Upper lobe of left lung (tissue), 4 donors: ENCODE measurements around the gene MT1E.

ENCODE experiments used
- POLR2A ChIP-seq, 4 donors: fragments of 450-650 bp; IDR thresholded peaks; one replicate each; pipeline ENCODE4 v1.5.1; 2016 to 2017; ENCODE audit warnings: antibody characterized with exemption in 4 of 4, mild to moderate bottlenecking in 2 of 4
- POLR2AphosphoS5 ChIP-seq, 2 donors: sonication (generic); formaldehyde crosslinking; IDR thresholded peaks; one replicate each; pipeline ENCODE4 v1.5.1; 2017; ENCODE audit warnings: antibody characterized with exemption in 2 of 2
- TF ChIP-seq, protein P1 (sequence below), 6 experiments: fragments of 450-650 bp in 4 of 6; fragments of 200-600 bp in 2 of 6; sonication (generic) in 2 of 6; IDR thresholded peaks; one replicate each; pipeline ENCODE4 v1.5.1; 2016 to 2019; ENCODE audit warnings: antibody characterized with exemption in 6 of 6

DNA sequence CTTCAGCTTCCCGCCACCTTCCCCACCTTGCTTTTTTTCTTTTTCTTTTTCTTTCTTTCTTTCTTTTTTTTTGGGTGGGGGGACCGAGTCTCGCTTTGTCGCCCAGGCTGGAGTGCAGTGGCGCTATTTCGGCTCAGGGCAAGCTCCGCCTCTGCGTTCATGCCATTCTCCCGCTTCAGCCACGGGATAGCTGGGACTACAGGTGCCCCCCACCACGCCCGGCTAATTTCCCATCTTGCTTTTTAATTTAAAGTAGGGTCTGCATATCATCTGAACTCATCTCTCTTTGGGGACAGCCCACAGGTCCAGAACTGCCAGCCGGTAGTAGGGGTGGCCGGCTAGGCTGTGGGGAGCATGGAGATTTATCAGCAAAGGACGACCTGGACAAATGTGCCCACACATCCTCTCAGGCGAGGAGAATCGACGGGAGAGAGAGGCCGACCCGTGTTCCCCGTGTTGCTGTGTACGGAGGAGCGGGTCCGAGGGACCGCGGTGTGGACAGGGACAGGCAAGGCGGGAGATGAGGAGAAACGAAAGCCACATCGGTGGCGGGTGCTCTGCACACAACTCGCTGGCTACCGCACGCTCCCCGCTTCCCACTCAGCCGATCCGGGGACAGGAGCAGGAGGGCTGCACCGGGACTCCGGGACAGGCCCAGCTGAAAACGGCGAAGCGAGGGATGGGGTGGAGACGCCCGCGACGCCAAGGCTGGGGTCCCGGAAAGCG is 9.3 kb downstream of the MT1E start:
- TF ChIP-seq, protein P1, sequence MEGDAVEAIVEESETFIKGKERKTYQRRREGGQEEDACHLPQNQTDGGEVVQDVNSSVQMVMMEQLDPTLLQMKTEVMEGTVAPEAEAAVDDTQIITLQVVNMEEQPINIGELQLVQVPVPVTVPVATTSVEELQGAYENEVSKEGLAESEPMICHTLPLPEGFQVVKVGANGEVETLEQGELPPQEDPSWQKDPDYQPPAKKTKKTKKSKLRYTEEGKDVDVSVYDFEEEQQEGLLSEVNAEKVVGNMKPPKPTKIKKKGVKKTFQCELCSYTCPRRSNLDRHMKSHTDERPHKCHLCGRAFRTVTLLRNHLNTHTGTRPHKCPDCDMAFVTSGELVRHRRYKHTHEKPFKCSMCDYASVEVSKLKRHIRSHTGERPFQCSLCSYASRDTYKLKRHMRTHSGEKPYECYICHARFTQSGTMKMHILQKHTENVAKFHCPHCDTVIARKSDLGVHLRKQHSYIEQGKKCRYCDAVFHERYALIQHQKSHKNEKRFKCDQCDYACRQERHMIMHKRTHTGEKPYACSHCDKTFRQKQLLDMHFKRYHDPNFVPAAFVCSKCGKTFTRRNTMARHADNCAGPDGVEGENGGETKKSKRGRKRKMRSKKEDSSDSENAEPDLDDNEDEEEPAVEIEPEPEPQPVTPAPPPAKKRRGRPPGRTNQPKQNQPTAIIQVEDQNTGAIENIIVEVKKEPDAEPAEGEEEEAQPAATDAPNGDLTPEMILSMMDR (IDR thresholded peaks at IDR 0.05) = no peak
- TF ChIP-seq POLR2AphosphoS5 (IDR thresholded peaks at IDR 0.05) = no peak
- TF ChIP-seq POLR2A (IDR thresholded peaks at IDR 0.05) = no peak
